ENCODE results near the gene LRRC8C.
"Not testable (repeated sequence)": the region's sequence is repeated elsewhere in the genome, so short reads cannot be mapped to it uniquely, and the experiment has no call there.

Gene LRRC8C

DNA sequence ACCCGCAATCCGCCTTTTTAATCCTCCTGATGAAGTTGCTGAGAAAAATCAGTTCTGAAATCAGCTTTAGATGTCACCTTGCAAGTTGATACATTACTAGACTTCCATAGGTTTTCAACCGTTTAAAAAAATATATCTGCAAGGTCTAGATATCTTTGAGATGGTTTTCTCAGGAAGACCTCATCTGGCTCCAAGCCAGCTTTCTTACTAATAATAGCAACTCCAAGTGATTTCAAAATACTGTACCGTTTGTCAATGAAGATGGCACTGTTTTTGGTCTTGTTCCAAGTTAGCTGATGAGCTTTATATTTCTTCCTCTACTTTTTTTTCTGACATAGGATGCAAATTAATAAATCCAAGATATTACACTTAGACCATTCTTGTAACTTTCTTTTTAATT, 40.3 kb downstream of the LRRC8C start:
- DNase-seq = no peak

DNA sequence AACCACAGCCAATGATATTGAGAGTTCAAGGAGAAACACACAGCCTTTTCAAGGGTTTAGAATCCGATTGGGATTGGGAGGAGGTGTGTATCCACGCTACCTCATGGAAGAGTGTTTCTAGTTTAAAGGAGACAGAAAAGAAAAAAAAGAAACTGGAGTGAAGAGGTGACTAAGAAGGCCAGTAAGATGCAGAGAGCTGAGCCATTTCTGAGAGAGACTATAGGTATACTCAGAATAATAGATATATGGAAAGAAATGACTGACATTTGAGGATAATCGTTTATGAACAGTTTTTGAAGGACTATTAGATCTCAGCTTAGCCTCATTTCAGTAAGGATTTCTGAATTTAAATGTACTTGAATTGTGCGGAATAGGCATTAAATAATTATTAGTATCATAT, 42.8 kb downstream of the LRRC8C start:
- no peak for DNase-seq

DNA sequence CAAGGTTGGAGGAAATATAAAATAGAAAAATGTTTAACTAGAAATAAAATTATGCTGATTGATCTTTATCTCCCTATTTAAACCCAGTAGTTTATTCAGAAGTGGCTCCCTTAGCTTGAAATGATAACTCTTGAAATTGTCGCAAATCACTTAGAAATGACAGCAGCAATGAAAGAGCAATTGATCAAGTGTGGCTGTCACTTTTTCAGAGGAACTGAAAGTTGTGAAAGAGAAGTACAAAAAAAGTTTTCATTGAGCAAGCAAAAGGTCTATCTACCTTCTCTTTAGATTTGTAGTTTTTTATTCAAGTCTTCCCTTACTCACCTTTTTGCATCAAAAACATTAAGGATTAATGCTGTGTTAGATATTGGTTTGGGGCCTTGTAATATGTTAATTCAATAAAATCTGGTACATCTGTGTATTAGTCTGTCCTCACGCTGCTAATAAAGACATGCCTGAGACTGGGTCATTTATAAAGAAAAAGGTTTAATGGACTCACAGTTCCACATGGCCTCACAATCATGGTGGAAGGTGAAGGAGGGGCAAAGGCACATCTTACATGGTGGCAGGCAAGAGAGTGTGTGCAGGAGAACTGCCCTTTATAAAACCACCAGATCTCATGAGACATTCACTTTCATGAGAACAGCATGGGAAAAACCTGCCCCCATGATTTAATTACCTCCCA, 48.3 kb downstream of the LRRC8C start:
- DNase-seq = no peak

DNA sequence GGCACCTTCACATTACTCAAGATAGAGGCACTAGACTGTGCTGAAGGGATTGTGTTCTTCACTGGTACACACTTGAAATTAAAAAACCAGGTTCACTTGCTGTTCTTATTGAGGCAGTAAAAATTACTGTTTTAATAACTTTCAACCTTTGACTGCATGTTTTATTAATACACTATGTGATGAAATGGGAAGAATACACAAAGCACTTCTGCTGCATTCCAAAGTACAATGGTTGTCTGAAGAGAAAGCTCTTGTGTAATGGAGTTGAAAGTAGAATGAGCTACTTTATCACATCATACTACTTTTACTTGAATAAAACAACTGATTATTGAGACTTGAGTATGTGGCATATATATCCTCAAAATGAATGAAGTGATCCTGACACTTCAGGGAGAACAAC, 49.7 kb downstream of the LRRC8C start:
- no peak for DNase-seq

DNA sequence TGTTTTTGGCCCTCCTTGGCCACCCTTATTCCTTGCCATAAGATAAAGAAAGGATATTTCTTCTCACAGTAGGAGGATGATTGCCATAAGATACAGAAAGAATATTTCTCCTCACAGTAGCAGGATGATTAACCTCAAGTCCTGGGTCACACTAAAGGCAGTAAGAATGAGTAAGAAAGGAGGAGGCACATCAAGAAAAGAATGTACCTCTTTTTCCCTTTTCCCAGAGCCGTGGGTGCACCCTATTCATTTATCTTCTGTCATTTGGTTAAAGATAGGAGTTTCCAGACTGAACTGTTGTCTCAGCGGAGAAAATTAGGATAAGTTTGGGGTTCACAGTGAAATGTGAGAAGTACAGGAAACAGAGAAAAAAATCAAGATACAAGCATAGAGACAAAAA, 52.5 kb downstream of the LRRC8C start:
- no peak for DNase-seq

DNA sequence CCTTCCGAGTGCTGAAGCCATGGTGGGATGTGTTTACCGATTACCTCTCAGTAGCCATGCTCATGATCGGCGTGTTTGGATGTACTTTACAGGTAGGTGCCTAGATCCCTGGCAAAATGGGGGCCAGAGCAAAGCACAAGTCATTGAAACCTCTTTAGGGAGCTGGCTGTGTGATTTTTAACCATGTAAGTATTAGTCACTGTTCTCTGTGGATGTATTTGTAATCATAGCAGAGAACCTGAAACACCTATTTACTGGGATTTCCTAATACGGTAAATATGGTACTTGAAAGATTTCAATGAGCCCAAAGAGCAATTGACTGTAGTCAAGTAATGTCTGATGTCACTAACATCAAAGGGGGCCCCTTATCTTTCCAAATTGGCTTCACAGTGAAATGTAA, 53.6 kb downstream of the LRRC8C start:
- DNase-seq = no peak

DNA sequence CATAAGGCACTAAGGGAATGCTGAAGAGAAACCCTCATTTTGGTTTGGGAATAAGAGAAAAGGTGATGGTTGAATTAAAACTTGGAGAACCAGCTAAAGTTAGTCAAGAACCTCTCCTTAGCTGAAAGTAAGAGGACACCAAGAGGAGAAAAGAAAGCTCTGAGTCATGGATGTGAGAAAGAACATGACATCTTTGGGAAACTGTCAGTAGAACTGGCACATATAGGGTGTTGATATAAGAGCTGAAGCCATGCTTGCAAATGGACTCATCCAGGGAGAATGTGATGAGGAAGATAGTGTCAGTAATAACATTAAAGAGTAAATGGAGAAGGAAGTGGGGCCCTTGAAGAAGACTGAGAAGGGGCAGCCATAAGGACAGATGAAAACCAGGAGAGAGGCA, 54.3 kb downstream of the LRRC8C start:
- no peak for DNase-seq

DNA sequence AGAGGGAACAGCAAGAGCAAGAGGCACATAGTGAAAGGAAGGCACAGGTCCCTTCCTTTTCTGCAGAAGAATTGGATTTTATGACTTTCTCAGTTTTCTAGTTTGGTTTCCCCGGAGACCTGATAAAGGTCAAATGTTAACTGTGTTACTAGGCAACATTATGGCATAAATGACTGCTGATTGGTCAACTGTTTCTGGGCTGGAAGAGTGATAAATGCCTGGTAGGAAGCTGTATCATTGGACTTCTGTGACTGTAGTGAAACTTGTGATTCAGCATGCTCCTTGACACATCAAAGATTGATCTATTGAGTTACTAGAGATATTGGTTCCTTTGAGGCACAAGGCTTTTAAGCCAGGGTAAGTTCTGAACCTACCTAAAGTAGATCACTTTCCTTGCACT, 55.7 kb downstream of the LRRC8C start:
- no peak for DNase-seq

DNA sequence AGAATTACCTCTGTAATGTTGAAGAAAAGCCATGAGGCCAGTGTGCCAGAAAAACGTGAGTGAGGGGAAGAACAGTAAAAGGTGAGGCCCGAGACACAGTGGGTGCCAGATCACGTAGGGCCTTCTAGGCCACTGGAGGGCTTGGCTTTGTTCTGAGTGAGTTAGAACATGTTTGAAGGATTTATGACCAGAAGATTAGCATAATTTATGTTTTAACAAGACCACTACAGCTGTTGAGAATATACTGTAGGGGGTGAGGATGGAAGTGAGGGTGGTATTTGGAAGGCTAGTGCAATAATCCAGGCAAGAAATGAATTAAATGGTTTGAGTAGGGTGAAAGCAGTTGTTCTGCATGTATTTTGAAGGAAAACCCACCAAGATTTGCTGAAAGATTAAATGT, 56.3 kb downstream of the LRRC8C start:
- DNase-seq = no peak

DNA sequence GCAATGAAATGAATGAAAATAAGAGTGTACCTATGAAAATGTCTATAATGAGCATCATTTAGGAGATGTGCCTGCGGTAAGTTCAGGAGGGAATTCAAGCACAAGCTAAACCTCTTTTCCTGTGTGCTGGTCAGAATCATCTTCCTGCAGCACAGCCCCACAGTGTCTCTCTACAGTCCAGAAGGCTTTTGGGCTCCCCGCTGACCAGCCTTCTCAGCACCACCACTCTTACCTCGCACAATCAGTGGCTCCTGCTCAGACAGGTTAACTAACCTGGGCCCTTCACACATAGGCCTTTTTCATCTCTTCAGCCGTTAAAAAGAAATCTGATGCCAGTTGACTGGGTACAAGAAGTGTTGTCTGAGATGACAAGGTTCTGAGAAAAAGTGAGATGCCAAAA, 57.7 kb downstream of the LRRC8C start:
- no peak for DNase-seq

DNA sequence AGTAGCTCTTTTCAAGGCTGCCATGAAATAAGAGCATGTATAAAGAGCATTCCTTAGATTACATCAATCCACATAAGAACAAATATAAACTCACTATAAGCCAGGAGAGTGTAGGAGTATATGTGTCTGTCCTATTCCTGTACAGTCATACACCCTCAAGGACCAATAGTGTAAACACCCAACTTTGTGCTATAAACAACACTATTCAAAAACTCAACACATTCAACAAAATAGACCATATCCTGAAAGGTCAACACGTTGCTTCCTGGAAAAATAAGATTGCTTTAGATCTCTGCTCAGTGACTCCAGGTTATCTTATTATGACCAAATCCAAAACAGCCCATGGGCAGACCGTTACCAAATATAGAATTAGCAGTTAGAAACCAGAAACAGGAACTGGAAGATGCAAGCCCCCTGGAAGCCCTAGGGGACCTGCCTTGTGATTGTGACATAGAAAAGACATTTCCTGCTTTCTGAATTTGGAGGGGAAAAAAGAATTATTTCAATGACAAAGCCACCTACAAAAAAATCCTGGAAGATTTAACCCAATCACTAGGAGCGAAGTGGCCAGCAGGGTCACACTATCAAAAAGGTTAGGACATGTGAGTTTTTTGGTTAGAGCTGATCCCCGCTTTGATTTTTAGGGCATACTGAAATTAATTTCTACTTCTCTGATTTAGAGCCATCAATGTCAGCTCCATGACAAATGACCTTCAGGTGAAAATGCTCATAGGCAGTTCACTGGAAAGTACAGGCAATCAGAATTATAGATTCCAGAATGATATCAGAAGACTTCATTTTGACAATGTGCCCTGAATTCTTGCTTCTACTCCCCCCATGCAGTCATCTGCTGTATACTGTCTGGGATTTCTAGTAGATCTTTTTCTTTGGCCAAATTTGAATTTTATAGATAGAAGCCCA, 59.9 kb downstream of the LRRC8C start:
- peak; percentile 24 for DNase-seq

DNA sequence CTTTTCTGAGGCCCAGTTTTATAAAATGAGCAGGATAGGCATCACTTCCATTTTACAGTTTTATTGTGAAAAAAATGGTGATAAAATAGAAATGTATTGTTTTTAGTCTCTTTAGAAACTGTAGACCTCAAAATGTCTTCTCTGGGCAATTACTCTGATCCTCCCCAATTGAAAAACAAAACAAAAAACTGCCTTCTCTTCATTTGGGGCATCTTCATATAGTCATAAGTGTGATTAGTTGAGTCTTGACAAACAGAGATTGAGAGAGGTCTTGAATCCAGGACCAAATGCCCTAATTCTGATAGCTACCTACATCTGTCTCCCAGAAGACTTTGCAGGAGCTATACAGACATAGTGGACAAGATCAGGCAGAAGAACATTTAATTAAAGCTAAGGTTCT, 62.9 kb downstream of the LRRC8C start:
- no peak for DNase-seq

DNA sequence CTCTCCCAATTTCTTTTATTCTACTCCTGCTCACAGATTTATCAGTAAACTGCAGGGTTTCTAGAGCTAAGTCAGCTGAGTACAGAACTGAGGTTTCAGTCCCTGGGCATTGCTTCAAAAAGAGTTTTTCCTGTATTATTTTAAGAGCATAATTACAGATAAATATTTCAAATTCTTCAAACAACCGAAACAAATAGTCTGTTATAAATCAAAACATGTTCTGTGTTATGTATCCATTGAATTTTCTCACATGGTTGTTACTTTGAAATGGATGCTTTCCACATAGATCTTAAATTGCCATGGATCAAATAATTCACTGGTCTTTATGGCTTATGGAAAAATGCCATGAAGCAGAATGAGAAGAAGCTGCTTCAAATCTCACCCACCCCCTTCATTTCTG, 64.5 kb downstream of the LRRC8C start:
- DNase-seq = no peak

DNA sequence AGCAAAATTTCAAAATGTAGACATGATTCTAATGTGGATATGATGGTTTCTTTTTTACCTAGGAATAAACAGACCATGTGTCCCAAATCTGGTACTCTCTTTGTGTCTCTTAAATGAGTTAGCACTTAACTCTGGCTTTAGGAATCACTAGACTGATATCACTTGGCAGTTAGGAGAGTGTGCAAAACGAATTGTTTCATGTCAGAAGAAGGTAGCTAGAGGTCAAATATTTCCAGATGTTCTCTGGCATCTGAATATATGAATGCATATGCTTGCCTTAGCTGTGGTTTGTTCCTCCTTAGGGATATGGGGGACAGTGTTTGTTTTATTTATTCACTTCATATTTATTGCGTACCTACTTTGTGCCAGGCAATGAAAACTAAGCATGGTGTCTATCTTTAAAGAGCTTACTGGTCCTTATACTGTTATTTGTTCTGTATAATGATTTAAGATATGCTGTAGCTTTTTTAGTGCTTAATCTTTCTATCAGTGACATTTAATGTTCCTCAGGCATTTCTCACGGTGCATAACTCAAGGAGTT, 65.2 kb downstream of the LRRC8C start:
- DNase-seq = no peak

DNA sequence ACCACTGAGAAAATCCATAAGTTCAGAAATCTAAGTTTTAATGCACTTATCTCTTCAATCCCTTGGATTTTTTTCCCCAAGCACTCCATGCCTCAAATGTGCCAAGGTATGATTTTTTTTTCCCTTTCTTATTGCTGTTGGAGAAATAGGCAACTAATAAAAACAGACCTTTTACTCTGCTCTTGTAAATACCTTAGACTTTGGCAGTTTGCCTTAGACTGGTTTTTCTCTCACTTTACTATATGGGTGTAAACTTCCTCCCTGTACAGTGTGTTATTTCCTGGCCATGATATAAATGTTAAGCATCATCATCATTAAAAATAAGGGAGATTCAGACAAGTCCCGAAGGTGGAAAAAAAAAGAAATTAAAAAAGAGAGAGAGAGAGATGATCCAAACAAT, 65.7 kb downstream of the LRRC8C start:
- DNase-seq = no peak

DNA sequence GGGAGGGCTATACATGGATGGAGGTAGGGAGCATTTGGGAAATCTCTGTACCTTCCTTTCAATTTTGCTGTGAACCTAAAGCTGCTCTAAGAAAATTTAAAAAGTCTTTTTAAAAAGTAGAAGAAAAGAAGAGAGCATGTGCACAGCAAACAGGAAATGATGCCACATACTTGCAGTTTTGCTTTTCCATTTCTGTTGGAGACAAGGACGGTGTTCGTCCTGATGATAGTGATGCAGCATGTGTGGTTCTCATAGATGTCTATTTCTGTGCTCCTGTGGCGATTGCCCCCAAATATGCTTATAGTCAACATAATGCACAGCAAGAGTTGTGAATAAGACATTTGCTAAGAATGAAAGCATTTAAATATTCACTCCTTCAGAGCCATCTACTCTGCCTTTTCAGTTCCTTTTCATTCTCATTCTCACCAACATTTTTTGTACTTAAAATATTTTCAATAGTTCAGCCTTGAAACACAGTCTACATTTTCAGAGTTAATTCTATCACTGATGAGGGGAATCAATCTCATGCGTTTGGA, 66.6 kb downstream of the LRRC8C start:
- no peak for DNase-seq

DNA sequence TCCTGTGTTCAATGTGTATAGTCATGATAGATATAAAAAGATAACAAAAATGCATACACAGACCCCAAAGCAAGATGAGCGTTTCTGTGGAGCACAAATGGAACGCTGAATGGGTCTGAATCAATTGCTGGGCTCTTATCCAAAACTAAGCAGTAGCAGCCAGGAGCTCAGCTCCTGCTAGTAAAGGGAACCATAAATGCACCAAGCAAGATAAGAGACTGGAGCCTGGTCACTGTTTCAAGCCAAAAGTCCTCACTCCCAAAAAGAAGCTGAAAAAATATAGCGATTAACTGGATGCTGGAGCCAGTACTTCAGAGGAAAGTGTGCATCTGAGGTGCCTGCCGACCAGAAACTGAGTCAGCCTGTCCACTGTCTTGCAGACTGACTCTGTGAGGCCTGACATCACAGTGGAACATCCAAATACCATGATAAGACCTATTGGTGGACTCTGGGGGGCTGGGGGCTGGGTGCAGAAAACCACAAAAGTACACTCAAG, 68.9 kb downstream of the LRRC8C start:
- no peak for DNase-seq

DNA sequence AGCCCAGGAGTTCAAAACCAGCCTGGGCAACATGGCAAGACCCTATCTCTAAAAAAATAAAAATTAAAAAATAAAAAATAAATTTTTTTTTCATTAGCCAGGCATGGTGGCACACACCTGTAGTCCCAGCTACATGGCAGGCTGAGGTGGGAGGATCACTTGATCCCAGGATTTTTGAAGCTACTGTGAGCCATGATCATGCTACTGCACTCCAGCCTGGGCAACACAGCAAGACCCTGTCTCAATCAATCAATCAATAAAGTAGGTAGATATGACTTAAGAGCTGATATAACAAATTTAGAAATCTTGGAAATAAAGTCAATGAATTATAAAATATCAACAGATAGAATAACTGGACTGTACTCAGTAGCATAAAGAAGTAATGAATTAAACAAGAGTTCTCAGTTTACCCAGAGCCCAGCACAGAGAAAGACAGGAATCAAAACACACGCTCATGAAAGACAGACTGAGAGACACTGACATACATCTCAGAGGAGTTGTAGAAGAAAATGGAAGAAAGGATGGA, 69.7 kb downstream of the LRRC8C start:
- DNase-seq = no peak

DNA sequence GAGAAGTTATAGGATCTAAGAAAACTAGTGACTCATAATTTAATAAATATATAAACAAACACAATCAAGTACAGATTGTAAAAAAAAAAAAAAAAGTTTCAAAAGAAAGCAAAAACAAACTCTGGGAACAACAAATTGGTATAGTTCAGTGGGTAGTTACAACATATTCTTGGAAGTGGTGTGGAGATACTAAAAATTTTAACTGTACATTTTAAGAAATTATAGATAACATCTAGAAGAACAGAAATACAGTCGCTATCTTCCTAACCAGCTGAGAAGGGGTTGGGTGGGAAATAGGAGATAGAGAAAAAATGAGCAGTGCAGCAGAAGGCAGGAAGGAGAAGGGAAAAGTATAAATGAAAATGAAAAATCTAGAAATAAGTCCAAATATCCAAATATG, 70.5 kb downstream of the LRRC8C start:
- DNase-seq = no peak

DNA sequence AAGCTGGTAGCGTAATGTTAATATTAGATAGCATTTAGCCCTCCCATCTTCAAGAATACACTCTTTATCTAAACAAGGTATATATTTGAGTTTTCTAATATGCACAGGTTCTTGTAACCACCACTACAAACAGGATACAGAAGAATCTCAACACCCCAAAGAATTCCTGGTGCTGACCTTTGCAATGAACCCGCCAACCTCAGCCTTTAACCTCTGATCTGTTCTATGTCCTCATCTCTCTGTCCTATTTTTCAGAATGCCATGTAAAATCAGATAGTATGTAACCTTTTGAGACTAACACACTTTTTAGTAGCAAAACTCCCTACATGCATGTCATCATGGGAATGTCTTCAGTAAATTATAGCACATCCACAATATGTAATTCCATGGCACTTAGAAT, 71.1 kb downstream of the LRRC8C start:
- no peak for DNase-seq

DNA sequence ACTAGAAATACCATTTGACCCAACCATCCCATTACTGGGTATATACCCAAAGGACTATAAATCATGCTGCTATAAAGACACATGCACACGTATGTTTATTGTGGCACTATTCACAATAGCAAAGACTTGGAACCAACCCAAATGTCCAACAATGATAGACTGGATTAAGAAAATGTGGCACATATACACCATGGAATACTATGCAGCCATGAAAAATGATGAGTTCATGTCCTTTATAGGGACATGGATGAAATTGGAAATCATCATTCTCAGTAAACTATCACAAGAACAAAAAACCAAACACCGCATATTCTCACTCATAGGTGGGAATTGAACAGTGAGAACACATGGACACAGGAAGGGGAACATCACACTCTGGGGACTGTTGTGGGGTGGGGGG, 72.0 kb downstream of the LRRC8C start:
- DNase-seq = not testable (repeated sequence)

DNA sequence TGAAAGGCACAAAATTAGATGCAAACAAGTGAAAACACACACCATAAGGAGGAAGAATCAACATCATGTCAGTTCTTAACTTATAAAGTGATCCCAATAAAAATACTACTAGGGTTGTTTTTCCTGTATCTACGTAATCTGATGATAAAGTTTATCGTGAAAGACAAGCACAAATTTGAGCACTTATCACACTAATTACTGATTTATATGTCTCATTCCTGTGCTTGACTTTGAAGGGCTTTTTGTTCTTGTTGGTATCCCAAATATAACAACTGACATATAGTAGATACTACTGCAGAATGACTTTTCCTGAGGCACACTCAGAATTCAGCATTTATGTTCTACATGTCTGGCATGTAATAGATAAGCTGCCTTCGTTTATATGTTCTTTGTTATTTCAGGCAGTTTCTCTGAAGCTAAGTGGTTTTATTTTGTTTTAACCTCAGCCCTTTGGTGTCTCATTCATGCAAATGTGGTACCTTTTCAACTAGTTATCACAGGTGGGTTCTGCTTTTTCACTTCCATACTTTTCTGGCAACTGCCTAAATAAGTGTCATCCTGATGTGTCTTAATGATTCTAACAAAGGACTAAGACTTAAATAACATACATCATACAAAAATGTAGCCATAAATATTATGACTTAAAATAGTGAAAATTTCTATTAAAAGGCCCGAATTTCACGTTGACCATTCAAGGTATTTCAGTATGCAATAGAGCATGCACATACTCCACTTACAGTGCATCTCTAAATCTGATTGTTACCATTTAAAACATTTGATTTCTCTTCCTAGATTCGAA, 73.2 kb downstream of the LRRC8C start:
- DNase-seq = no peak

DNA sequence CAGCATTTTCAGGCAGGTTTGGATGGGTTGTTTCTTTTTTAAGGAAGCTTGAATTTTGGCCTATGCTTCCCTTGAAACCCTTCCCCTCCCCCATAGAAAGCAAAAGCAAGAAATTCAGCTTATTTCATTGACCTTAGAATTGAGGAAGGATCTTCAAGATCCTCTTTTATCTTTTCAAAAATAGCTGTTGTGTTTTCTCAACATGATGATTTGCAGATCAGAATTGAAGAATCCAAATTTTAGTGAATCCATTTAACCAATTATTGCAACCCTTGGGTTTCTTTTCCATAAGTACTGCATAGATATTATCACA, 73.7 kb downstream of the LRRC8C start:
- no peak for DNase-seq

Measured in femur (tissue), 1 donor.